GM12873 (cell line): Measurements from ENCODE around the gene GTF2H4.

ENCODE experiments used
- CTCF ChIP-seq: IDR thresholded peaks from 2 replicates; pipeline ENCODE4 v1.5.1; 2012; ENCODE audit warnings: low read depth, mild to moderate bottlenecking, moderate library complexity, low read length, control low read depth; ENCODE audit not compliant: insufficient read depth; ENCODE audit errors: missing control alignments

GTF2H4 gene

GRCh38 chr6:30955367-30956042 is 47.5 kb downstream of the GTF2H4 start:
- TF ChIP-seq CTCF, result no peak

- no peak for TF ChIP-seq CTCF
Observed at GRCh38 chr6:30957716-30958115, 49.7 kb downstream of the GTF2H4 start.

GRCh38 chr6:30960907-30961673 is 53.1 kb downstream of the GTF2H4 start:
- no peak for TF ChIP-seq CTCF

- TF ChIP-seq CTCF, result no peak
Observed at GRCh38 chr6:30962716-30963115, 54.7 kb downstream of the GTF2H4 start.

- TF ChIP-seq CTCF, result no peak
Observed at GRCh38 chr6:30963641-30964040, 55.6 kb downstream of the GTF2H4 start.
